K562 (cell line): ENCODE measurements around the gene CENPX. TPM values are rescaled to one million over a fixed set of nuclear protein-coding genes. Genes with fewer than 3 reads are reported as not detected.

Source experiments
- FOXO4 ChIP-seq: fragments of 450-650 bp; formaldehyde crosslinking; IDR thresholded peaks from 2 replicates; pipeline ENCODE4 v1.4.0; 2020; ENCODE audit warnings: mild to moderate bottlenecking, moderate library complexity
- GABPB1 ChIP-seq: sonication (generic); formaldehyde crosslinking; IDR thresholded peaks from 2 replicates; pipeline ENCODE4 v1.8.0; 2022; ENCODE audit warnings: mild to moderate bottlenecking, missing genetic modification reagents
- HNRNPH1 ChIP-seq: fragments of 200-400 bp; formaldehyde crosslinking; optimal IDR thresholded peaks from 2 replicates; pipeline ENCODE3; 2017; ENCODE audit warnings: low read depth, mild to moderate bottlenecking, low read length, moderate library complexity
- MCM3 ChIP-seq: fragments of 450-650 bp; IDR thresholded peaks from 2 replicates; pipeline ENCODE4 v1.6.1; 2016
- RERE ChIP-seq: sonication (generic); formaldehyde crosslinking; IDR thresholded peaks from 2 replicates; pipeline ENCODE4 v1.8.0; 2023; ENCODE audit warnings: missing genetic modification reagents, mild to moderate bottlenecking, borderline replicate concordance
- polyA plus RNA-seq, 8 experiments: library from polyadenylated mRNA; depleted of rRNA in 4 of 8; stranded (reverse) in 5 of 8; unstranded in 3 of 8; fragments of >200 nt; fragmentation: Nextera tagmentation in 2 of 8; fragmentation: Illumina TruSeq in 1 of 8; extraction: Ambion mirVana in 2 of 8; extraction: Trizol in 1 of 8; gene quantifications; 2 replicates each; pipeline versions ENCODE4 v1.2.1 to v1.2.3, GENCODE V29; 2011 to 2014; ENCODE audit warnings: inconsistent platforms in 1 of 8, missing spikeins in 1 of 8
- total RNA-seq, 7 experiments: library from RNA; depleted of rRNA in 6 of 7; stranded (reverse); fragments of >200 nt in 6 of 7; fragmentation: Illumina TruSeq in 2 of 7; extraction: Trizol in 2 of 7; gene quantifications; 2 replicates each; pipeline versions ENCODE4 v1.2.1 to v1.2.3, GENCODE V29; 2011 to 2021; ENCODE audit warnings: low replicate concordance in 1 of 7

CENPX gene
- total and polyA plus RNA-seq, 9 of the 15 experiments (the other 6 are each of a cell fraction or from before 2014, with no cell fraction given), result 32.7 to 352 (median 127) TPM

- no peak for TF ChIP-seq RERE (CRISPR knock-in tag)
- no peak for TF ChIP-seq GABPB1
- no peak for TF ChIP-seq MCM3
- no peak for TF ChIP-seq FOXO4
- TF ChIP-seq HNRNPH1, result no peak
These were observed 23.1 kb downstream of the CENPX start (continued) for GRCh38 chr17:81999587-81999975.
